Body of pancreas (tissue), 4 donors: ENCODE results near the gene CROCC2. TPM values are rescaled to one million over a fixed set of nuclear protein-coding genes. Genes with fewer than 3 reads are reported as not detected.

Experiments
- ATAC-seq: fragments of 150-250 bp; one replicate; pipeline ENCODE4 v1.9.1; 2016
- DNase-seq, 4 donors: peaks; one replicate each; pipeline ENCODE4 v3.0.0-alpha.2; 2019
- H3K27ac ChIP-seq, 4 donors: fragments of 200-600 bp; sonication (generic); 1 replicate in 3 of 4; 2 replicates in 1 of 4; pipeline versions ENCODE4 v1.5.1 to v1.6.1; 2016 to 2019; ENCODE audit warnings: mild to moderate bottlenecking in 1 of 4, mixed read lengths in 1 of 4, moderate library complexity in 1 of 4
- H3K27me3 ChIP-seq, 2 donors: fragments of 200-600 bp; sonication (generic); one replicate each; pipeline ENCODE4 v1.6.0; 2016; ENCODE audit warnings: mild to moderate bottlenecking in 1 of 2
- H3K36me3 ChIP-seq, 2 donors: fragments of 200-600 bp; sonication (generic); replicated peaks in 1 of 2; 2 replicates each; pipeline ENCODE4 v1.5.1; 2016; ENCODE audit warnings: low read depth in 2 of 2; ENCODE audit not compliant: insufficient read depth in 1 of 2
- H3K4me1 ChIP-seq: fragments of 200-600 bp; sonication (generic); one replicate; pipeline ENCODE4 v1.6.0; 2016
- H3K4me3 ChIP-seq, 2 donors: fragments of 200-600 bp; sonication (generic); 1 replicate in 1 of 2; 2 replicates in 1 of 2; pipeline ENCODE4 v1.5.1; 2016 to 2019
- H3K9me3 ChIP-seq, 3 donors: fragments of 200-600 bp; sonication (generic); 1 replicate in 2 of 3; 2 replicates in 1 of 3; pipeline ENCODE4 v1.5.1; 2016
- POLR2A ChIP-seq, 3 donors: fragments of 450-650 bp; IDR thresholded peaks; one replicate each; pipeline ENCODE4 v1.6.1; 2016; ENCODE audit warnings: antibody characterized with exemption in 3 of 3, mild to moderate bottlenecking in 2 of 3
- WGBS, 2 donors: methylation state at CpG; one replicate each; pipeline ENCODE4 v1.1.5; 2017; 5-methylcytosine and 5-hydroxymethylcytosine counted together
- intact Hi-C: fragments of 100-400 bp; cut with DNase I; formaldehyde crosslinking; loops from one replicate; pipeline ENCODE4 v1.15.1; 2023
- total RNA-seq, 2 donors: library from RNA; depleted of rRNA; stranded (reverse); fragments of >200 nt; gene quantifications; one replicate each; pipeline ENCODE4 v1.1.0, GENCODE V29; 2016
- TF ChIP-seq, protein P1 (sequence below), 7 experiments: fragments of 450-650 bp in 4 of 7; fragments of 200-600 bp in 3 of 7; sonication (generic) in 3 of 7; IDR thresholded peaks; one replicate each; pipeline ENCODE4 v1.5.1; 2016 to 2019; ENCODE audit warnings: antibody characterized with exemption in 7 of 7

The CROCC2 gene
- total RNA-seq, 2 donors from 2014 or later, result under 0.01 TPM; not detected in 1

GRCh38 chr2:240966457-240966905 is 60.3 kb downstream of the CROCC2 start:
- intact Hi-C loops, result no loop called here
- WGBS, 2 donors, result 81% methylated on average over 10 of the region's 10 CpGs; no CpG with 5 or more reads in 1 of the 2 donors
- no peak for TF ChIP-seq POLR2A (IDR thresholded peaks at IDR 0.05)
- TF ChIP-seq, protein P1, sequence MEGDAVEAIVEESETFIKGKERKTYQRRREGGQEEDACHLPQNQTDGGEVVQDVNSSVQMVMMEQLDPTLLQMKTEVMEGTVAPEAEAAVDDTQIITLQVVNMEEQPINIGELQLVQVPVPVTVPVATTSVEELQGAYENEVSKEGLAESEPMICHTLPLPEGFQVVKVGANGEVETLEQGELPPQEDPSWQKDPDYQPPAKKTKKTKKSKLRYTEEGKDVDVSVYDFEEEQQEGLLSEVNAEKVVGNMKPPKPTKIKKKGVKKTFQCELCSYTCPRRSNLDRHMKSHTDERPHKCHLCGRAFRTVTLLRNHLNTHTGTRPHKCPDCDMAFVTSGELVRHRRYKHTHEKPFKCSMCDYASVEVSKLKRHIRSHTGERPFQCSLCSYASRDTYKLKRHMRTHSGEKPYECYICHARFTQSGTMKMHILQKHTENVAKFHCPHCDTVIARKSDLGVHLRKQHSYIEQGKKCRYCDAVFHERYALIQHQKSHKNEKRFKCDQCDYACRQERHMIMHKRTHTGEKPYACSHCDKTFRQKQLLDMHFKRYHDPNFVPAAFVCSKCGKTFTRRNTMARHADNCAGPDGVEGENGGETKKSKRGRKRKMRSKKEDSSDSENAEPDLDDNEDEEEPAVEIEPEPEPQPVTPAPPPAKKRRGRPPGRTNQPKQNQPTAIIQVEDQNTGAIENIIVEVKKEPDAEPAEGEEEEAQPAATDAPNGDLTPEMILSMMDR (IDR thresholded peaks at IDR 0.05), result no peak
- Histone ChIP-seq H3K4me1 (no peaks in the 10 kb centered on the region), H3K9me3 (no peaks in the 10 kb centered on the region), H3K36me3 (no peaks in the 10 kb centered on the region), H3K27me3 (no peaks in the 10 kb centered on the region), H3K4me3 (no peak overlapping the region), H3K27ac (no peak overlapping the region)
- ATAC-seq (no peak), DNase-seq (peak in 1 of 4 donors; percentile 9)

- ATAC-seq, result no peak
- 75 to 100% methylated on average over 1 to 29 of the region's 32 CpGs for WGBS, 2 donors
- H3K36me3 ChIP-seq, result no peaks in the 10 kb centered on the region
- H3K4me3 ChIP-seq, result no peak overlapping the region
- peak in 1 of 4 donors; percentile 11 for DNase-seq
- no peaks in the 10 kb centered on the region for H3K9me3 ChIP-seq
- intact Hi-C loops, result no loop called here
- TF ChIP-seq, protein P1 (IDR thresholded peaks at IDR 0.05), result no peak
- TF ChIP-seq POLR2A (IDR thresholded peaks at IDR 0.05), result no peak
- no peaks in the 10 kb centered on the region for H3K27me3 ChIP-seq
- peaks cover 5% of the 10 kb centered on the region for H3K4me1 ChIP-seq
- no peak overlapping the region for H3K27ac ChIP-seq
Measured at GRCh38 chr2:240966906-240967680, 61.0 kb downstream of the CROCC2 start.

DNA sequence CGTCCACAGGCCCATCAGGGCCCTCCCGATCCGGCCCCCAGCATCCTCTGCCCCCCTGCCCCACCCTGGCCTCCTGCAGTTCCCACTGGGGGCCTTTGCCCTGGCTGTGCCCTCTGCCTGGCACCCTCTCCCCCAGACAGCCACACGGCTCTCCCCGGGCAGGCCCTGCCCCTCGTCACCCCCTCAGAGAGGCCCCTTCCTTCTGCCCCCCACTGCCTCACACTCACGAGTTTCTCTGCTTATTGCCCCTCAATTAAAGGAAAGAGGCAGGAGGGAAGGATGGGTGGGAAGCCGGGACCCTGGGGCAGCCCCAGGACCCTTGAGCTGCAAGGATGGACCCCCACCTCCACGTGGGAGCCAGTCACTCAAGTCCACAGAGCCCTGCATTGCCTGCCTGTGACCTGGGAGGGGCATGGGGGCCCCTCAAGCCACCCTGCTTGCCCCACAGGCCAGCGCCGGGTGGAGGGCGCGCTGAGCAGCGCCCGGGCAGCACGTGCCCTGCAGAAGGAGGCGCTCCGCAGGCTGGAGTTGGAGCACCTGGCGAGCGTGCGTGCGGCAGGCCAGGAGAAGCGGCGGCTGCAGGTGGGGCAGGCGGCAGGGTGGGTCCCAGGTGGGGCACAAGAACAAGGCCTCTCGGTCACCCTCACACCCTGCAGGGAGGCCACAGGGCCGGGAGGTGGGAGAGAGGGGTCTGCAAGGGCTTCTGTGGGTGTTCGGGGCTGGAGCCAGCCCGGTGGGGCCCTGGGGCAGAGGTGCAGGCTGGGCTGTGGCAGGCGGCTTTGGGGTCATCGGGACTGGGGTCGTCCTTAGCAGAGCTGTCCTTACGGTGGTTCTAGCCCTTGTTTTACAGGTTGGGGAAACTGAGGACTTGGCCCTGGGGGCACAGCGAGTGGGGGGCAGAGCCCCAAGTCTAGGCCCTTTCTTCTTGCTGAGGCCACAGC is 61.8 kb downstream of the CROCC2 start:
- Histone ChIP-seq H3K9me3 (no peaks in the 10 kb centered on the region), H3K4me3 (no peak overlapping the region), H3K27me3 (no peaks in the 10 kb centered on the region), H3K4me1 (peaks cover 13% of the 10 kb centered on the region), H3K27ac (no peak overlapping the region), H3K36me3 (no peaks in the 10 kb centered on the region)
- intact Hi-C loops, result no loop called here
- WGBS, 2 donors, result 88 to 95% methylated on average over 16 to 26 of the region's 34 CpGs
- TF ChIP-seq, protein P1 (IDR thresholded peaks at IDR 0.05), result no peak
- no peak for TF ChIP-seq POLR2A (IDR thresholded peaks at IDR 0.05)
- no peak for ATAC-seq
- peak in 1 of 4 donors; percentile 5 for DNase-seq

- peak in 3 of 4 donors; percentile 10 to 41 (median 26) for DNase-seq
- no peak overlapping the region for H3K4me3 ChIP-seq
- no peaks in the 10 kb centered on the region for H3K36me3 ChIP-seq
- H3K4me1 ChIP-seq, result peaks cover 16% of the 10 kb centered on the region
- no peak overlapping the region for H3K27ac ChIP-seq
- no peak for TF ChIP-seq POLR2A (IDR thresholded peaks at IDR 0.05)
- TF ChIP-seq, protein P1 (IDR thresholded peaks at IDR 0.05), result no peak
- 49 to 70% methylated on average over 6 to 15 of the region's 15 CpGs for WGBS, 2 donors
- no peaks in the 10 kb centered on the region for H3K27me3 ChIP-seq
- no peak for ATAC-seq
- H3K9me3 ChIP-seq, result no peaks in the 10 kb centered on the region
- intact Hi-C loops, result no loop called here
Measured at GRCh38 chr2:240968731-240969624, 62.8 kb downstream of the CROCC2 start.
